ENCODE results near the gene TMEM221.

The TMEM221 gene

GRCh38 chr19:17482877-17483604, 34.6 kb upstream of the TMEM221 start (continued):
- no peak for TF ChIP-seq ZNF8 (CRISPR knock-in tag; IDR thresholded peaks at IDR 0.05)
- TF ChIP-seq ARNTL (CRISPR knock-in tag; IDR thresholded peaks at IDR 0.05; ENCODE audit: borderline replicate concordance, low read depth): no peak
- TF ChIP-seq TCF4 (CRISPR knock-in tag; IDR thresholded peaks at IDR 0.05; ENCODE audit: borderline replicate concordance): no peak

DNA sequence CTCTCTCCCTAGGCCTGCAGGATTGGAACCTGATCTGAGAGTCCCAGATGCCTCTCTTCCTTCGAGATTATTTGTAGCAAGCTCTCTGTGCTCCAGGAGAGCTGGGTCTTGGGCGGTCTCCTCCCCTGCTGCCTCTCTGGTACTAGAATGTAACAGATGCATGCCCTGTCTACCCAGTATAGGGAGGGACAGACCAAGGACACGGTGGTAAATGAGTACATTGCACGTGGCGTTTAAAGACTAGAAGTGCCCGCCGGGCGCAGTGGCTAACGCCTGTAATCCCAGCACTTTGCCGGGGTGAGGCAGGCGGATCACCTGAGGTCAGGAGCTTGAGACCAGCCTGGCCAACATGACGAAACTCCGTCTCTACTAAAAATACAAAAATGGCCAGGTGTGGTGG, 33.5 kb upstream of the TMEM221 start:
- no peak for ATAC-seq
- TF ChIP-seq ZFP30 (CRISPR knock-in tag; IDR thresholded peaks at IDR 0.05): no peak
- no peak for TF ChIP-seq ZC3H10 (CRISPR knock-in tag; IDR thresholded peaks at IDR 0.05)
- no peak for TF ChIP-seq CREB5 (CRISPR knock-in tag; IDR thresholded peaks at IDR 0.05; ENCODE audit: low read depth)
- no peak for TF ChIP-seq POU6F1 (CRISPR knock-in tag; IDR thresholded peaks at IDR 0.05; ENCODE audit: borderline replicate concordance, low read depth)
- TF ChIP-seq TCF4 (CRISPR knock-in tag; IDR thresholded peaks at IDR 0.05; ENCODE audit: borderline replicate concordance): no peak
- TF ChIP-seq, protein P1, sequence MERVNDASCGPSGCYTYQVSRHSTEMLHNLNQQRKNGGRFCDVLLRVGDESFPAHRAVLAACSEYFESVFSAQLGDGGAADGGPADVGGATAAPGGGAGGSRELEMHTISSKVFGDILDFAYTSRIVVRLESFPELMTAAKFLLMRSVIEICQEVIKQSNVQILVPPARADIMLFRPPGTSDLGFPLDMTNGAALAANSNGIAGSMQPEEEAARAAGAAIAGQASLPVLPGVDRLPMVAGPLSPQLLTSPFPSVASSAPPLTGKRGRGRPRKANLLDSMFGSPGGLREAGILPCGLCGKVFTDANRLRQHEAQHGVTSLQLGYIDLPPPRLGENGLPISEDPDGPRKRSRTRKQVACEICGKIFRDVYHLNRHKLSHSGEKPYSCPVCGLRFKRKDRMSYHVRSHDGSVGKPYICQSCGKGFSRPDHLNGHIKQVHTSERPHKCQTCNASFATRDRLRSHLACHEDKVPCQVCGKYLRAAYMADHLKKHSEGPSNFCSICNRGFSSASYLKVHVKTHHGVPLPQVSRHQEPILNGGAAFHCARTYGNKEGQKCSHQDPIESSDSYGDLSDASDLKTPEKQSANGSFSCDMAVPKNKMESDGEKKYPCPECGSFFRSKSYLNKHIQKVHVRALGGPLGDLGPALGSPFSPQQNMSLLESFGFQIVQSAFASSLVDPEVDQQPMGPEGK (CRISPR knock-in tag; IDR thresholded peaks at IDR 0.05; ENCODE audit: borderline replicate concordance): no peak
- TF ChIP-seq ZNF70 (CRISPR knock-in tag; IDR thresholded peaks at IDR 0.05): no peak
- TF ChIP-seq PPARA (CRISPR knock-in tag; IDR thresholded peaks at IDR 0.05; ENCODE audit: borderline replicate concordance): no peak
- no peak for TF ChIP-seq BACH2 (CRISPR knock-in tag; IDR thresholded peaks at IDR 0.05; ENCODE audit: borderline replicate concordance)
- no peak for TF ChIP-seq SNAI2 (CRISPR knock-in tag; IDR thresholded peaks at IDR 0.05)
- no peak for TF ChIP-seq ARNTL (CRISPR knock-in tag; IDR thresholded peaks at IDR 0.05; ENCODE audit: borderline replicate concordance, low read depth)
- no peak for TF ChIP-seq GLIS3 (CRISPR knock-in tag; IDR thresholded peaks at IDR 0.05)
- no peak for TF ChIP-seq ZFP3 (CRISPR knock-in tag; IDR thresholded peaks at IDR 0.05)
- TF ChIP-seq CSDC2 (CRISPR knock-in tag; IDR thresholded peaks at IDR 0.05): no peak
- TF ChIP-seq OSR1 (CRISPR knock-in tag; IDR thresholded peaks at IDR 0.05): no peak
- TF ChIP-seq, protein P2, sequence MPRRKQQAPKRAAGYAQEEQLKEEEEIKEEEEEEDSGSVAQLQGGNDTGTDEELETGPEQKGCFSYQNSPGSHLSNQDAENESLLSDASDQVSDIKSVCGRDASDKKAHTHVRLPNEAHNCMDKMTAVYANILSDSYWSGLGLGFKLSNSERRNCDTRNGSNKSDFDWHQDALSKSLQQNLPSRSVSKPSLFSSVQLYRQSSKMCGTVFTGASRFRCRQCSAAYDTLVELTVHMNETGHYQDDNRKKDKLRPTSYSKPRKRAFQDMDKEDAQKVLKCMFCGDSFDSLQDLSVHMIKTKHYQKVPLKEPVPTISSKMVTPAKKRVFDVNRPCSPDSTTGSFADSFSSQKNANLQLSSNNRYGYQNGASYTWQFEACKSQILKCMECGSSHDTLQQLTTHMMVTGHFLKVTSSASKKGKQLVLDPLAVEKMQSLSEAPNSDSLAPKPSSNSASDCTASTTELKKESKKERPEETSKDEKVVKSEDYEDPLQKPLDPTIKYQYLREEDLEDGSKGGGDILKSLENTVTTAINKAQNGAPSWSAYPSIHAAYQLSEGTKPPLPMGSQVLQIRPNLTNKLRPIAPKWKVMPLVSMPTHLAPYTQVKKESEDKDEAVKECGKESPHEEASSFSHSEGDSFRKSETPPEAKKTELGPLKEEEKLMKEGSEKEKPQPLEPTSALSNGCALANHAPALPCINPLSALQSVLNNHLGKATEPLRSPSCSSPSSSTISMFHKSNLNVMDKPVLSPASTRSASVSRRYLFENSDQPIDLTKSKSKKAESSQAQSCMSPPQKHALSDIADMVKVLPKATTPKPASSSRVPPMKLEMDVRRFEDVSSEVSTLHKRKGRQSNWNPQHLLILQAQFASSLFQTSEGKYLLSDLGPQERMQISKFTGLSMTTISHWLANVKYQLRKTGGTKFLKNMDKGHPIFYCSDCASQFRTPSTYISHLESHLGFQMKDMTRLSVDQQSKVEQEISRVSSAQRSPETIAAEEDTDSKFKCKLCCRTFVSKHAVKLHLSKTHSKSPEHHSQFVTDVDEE (CRISPR knock-in tag; IDR thresholded peaks at IDR 0.05): no peak
- TF ChIP-seq ZNF565 (CRISPR knock-in tag; conservative IDR thresholded peaks at IDR 0.05; ENCODE audit: low read depth): no peak
- TF ChIP-seq ESRRG (CRISPR knock-in tag; IDR thresholded peaks at IDR 0.05): no peak

DNA sequence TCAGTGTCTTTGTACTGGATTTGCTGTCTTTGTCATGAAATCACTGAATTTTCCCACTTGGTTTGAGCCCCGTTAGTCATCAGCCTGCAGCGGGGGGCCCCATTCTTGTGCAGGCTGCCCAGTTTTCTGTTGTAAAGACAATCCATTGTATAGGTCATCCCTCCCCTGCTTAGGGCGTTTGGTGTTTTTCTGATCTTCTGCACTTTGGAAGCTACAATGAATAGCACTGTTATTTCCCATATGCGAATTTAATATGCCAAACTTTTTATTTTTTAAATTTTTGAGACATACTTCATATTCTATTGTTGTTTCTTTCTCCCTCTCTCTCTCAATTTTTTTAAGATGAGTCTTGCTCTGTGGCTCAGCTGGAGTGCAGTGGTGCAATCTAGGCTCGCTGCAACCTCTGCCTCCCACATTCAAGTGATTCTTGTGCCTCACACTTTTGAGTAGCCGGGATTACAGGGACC, 30.9 kb upstream of the TMEM221 start:
- TF ChIP-seq SNAI2 (CRISPR knock-in tag; IDR thresholded peaks at IDR 0.05) (no peak), OSR1 (CRISPR knock-in tag; IDR thresholded peaks at IDR 0.05) (no peak), PPARA (CRISPR knock-in tag; IDR thresholded peaks at IDR 0.05; ENCODE audit: borderline replicate concordance) (no peak), BACH2 (CRISPR knock-in tag; IDR thresholded peaks at IDR 0.05; ENCODE audit: borderline replicate concordance) (no peak), ZFP30 (CRISPR knock-in tag; IDR thresholded peaks at IDR 0.05) (no peak), TOX (CRISPR knock-in tag; IDR thresholded peaks at IDR 0.05; ENCODE audit: borderline replicate concordance) (no peak), ZNF70 (CRISPR knock-in tag; IDR thresholded peaks at IDR 0.05) (no peak), ISL1 (CRISPR knock-in tag; IDR thresholded peaks at IDR 0.05) (no peak), ZNF8 (CRISPR knock-in tag; IDR thresholded peaks at IDR 0.05) (no peak), CREB5 (CRISPR knock-in tag; IDR thresholded peaks at IDR 0.05; ENCODE audit: low read depth) (no peak), ZFP3 (CRISPR knock-in tag; IDR thresholded peaks at IDR 0.05) (no peak), ARNTL (CRISPR knock-in tag; IDR thresholded peaks at IDR 0.05; ENCODE audit: borderline replicate concordance, low read depth) (no peak), ZC3H10 (CRISPR knock-in tag; IDR thresholded peaks at IDR 0.05) (no peak), CSDC2 (CRISPR knock-in tag; IDR thresholded peaks at IDR 0.05) (no peak)
- TF ChIP-seq, protein P2 (CRISPR knock-in tag; IDR thresholded peaks at IDR 0.05): no peak
- TF ChIP-seq, protein P1 (CRISPR knock-in tag; IDR thresholded peaks at IDR 0.05; ENCODE audit: borderline replicate concordance): no peak
- no peak for ATAC-seq

All from SK-N-SH treated with all-trans-retinoic acid at 6 μM for 48 hours (cell line).